ENCODE measurements around the gene MXRA7.
"Not testable (repeated sequence)": the region's sequence is repeated elsewhere in the genome, so short reads cannot be mapped to it uniquely, and the experiment has no call there.

The MXRA7 gene

DNA sequence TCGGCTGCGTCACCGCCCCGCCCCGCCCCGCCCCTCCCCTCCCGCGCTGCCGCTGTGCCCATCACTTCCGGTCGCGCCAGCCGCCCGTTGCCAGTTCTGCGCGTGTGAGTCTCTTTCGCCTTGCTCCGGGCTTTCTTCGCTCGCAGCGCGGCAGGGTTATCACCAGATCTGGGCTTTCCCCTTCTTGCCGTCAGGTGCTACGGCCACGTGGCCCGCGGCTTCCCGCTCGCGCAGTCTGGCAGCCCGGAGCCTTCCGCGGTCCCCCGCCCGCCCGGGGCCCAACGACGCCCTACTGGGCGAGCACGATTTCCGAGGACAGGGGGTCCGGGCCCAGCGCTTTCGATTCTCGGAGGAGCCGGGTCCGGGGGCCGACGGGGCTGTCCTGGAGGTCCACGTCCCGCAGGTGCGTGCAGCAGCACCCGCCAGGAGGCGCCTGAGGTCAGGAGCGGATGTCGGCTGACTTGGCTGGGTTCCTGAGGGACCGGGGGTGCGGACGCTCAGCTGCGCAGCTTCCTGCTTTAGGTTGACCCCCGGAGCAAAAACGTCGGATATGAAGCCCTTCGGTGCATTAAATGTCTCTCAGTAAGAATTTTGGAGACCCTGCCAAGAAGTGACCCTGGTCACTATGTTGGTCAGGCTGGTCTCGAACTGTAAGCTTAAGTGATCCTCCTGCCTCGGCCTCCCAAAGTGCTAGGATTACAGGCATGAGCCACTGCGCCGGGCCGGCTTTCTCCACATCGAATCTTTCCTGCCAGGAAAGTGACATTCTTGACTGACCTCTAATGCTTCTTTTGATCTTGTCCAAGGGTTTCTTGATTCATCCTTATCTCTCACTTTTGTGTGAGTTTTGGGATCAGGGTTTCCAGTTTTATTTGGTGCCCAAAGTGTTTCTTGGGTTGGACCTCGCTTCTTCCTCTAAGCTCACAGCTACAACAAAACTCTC lies 16.3 kb upstream of the MXRA7 start, which contains the start of gene METTL23:
Gene METTL23 (plus strand): TSS at position 64 of the 943 bp plus-strand sequence. CDS start 2,872 bp downstream, outside the sequence.
- no peak for FAIRE-seq

DNA sequence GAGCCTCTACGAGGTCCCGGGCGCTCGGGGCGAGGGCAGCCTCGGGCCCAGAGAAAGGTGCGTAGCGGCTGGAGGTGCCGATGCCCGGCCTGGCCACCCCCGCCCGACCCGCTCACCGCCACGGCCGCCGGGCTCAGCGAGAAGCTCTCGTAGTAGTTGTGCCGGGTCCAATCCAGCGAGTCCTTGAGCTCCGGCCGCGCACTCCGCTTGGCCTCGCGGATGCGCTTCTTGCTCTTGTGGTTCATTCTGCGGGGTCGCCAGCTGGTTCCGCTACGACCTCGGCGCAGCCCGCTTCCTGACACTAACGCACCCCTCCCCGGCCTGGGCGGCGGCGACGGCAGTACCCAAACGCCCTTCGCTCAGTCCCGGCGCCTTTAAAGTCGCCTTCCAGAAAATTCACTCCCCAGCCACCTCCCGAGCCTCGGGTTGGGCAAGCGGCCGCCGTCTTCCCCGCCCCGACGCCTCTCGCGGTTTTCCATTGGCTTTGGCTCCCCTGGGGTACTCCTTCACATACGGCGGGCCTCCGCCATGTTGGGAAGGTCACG lies 15.5 kb upstream of the MXRA7 start, which contains the start of gene JMJD6:
Gene JMJD6 (minus strand): TSS at position 376 of the 545 bp plus-strand sequence. CDS start 131 bp downstream, at position 245.
- FAIRE-seq (no peak), DNase-seq (ENCODE audit: insufficient read length, low spot score) (peak; percentile 90)
- peak; percentile 91 for TF ChIP-seq POLR2A (IDR thresholded peaks at IDR 0.05; ENCODE audit: low read depth, low read length)

More for the DNA sequence above, 16.3 kb upstream of the MXRA7 start, which contains the start of gene METTL23:
- TF ChIP-seq POLR2A (IDR thresholded peaks at IDR 0.05; ENCODE audit: low read depth, low read length), result peak; percentile 75
- no peak for DNase-seq (ENCODE audit: insufficient read length, low spot score)

DNA sequence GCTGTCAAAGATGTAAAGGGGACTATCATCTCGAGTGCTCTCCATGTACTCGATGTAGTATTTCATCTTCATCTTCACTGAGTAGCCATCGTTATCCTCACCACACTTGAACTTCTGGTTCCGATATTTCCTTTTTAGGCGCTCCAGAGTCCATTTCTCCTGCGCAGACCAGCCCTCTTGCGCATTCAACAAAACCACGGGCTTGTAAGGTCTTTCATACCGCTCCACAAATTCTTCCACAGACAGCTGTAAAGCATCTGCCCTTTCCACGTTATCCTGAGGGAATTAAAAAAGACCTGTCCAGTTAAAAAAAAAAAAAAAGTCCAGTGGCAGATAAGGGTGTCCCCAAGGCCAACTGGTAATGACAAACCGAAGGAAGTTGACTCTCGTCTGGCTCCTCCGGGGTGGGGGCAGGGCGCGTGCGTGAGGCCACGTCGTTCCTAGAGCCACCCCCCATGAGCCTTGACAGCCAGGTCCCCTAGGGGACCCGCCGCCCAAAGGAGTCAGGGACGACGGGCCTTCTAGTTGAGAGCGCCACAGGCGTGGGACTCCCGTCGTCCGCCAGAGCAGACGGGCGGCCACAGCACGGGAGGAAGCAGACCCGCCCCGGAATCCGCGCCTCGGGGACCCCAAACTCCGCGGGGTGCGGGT lies 14.9 kb upstream of the MXRA7 start:
- no peak for FAIRE-seq
- TF ChIP-seq POLR2A (IDR thresholded peaks at IDR 0.05; ENCODE audit: low read depth, low read length), result peak; percentile 26; the same call in 1 of the 2 replicates
- no peak for DNase-seq (ENCODE audit: insufficient read length, low spot score)

DNA sequence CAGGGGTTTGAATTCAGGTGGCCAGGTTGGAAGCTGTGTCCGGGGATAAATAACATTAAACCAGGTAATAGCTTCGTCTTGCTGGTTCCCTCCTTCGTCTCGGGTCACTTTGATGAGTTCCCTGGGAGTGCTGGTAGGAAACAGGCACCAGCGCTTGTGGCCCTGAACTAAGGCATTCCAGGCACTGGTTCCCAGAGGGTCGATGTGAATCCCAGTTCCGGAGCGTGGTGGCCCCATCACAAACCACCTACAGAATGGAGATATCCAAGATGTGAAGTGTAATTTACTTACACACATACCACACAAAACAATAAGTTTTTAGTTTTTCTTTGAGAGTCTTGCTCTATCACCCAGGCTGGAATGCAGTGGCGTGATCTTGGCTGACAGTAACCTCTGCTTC lies 13.0 kb upstream of the MXRA7 start:
- TF ChIP-seq POLR2A (IDR thresholded peaks at IDR 0.05; ENCODE audit: low read depth, low read length), result no peak

DNA sequence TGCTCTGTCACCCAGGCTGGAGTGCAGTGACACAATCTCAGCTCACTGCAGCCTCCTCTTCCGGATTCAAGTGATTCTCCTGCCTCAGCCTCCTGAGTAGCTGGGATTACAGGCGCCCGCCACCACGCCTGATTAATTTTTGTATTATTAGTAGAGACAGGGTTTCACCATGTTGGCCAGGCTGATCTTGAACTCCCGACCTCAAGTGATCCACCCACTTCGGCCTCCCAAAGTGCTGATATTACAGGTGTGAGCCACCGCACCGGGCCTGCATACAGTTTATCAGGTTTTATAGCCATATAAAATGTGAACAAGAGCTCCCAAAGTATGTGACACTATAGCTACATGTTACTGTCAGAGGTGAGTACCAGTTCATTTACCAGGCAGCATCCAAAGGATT lies 12.2 kb upstream of the MXRA7 start:
- FAIRE-seq; DNase-seq (ENCODE audit: insufficient read length, low spot score): not testable (repeated sequence)

More for the DNA sequence above, 13.0 kb upstream of the MXRA7 start:
- DNase-seq (ENCODE audit: insufficient read length, low spot score) (no peak), FAIRE-seq (no peak)

DNA sequence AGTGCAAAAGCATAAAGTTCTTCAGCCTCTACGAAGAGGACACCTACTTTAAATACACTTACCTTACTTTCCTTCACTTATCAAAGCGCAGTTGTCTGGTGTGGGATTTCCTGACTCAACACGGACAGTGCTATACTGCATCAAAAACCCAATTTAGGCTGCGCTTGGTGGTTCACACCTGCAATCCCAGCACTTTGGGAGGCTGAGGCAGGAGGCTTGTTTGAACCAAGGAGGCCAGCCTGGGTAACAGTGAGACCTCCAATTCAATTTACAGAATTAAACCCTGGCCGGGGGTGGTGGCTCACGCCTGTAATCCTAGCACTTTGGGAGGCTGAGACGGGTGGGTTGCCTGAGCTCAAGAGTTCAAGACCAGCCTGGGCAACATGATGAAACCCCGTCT lies 11.5 kb upstream of the MXRA7 start:
- no peak for FAIRE-seq
- DNase-seq (ENCODE audit: insufficient read length, low spot score), result no peak
- TF ChIP-seq POLR2A (IDR thresholded peaks at IDR 0.05; ENCODE audit: low read depth, low read length), result no peak

DNA sequence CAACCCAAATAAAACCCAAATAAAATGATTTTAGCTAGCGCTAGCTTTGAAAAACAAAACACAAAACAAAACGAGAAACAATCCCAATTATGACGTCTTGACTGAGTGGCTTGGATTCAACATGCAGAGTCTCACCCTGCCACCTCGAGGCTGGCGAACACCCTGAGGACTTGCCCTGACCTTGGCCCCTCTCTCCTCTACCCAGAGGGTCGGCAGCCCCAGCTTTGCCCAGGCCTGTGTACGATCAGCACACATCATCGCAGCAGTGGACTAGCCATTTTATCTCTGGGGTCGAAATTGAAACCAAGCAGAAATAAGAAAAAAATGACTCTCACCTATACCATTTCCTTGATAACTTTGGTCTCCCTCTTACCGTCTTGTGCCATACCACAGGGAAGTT lies 10.7 kb upstream of the MXRA7 start:
- no peak for TF ChIP-seq POLR2A (IDR thresholded peaks at IDR 0.05; ENCODE audit: low read depth, low read length)
- FAIRE-seq, result no peak
- no peak for DNase-seq (ENCODE audit: insufficient read length, low spot score)

DNA sequence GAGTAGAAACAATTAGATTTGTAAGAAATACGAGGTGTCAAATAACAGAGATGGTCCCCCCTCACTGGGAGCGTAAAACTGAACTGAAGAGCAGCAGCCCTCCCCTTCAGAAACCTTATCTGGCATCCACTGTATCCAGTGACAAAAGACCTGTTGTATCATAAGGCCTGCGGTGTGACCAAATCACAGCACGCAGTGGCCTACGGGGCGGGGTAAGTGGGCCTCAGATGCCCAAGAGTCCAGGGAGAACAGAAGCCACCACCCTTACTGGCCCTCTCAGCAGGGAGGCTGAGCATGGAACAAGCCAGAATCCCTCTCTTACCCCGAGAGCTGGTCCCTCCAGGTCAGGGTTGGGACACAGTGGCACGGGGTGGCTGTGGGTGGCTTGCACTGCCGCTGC lies 10.2 kb upstream of the MXRA7 start:
- no peak for TF ChIP-seq POLR2A (IDR thresholded peaks at IDR 0.05; ENCODE audit: low read depth, low read length)
- no peak for FAIRE-seq
- DNase-seq (ENCODE audit: insufficient read length, low spot score), result no peak

DNA sequence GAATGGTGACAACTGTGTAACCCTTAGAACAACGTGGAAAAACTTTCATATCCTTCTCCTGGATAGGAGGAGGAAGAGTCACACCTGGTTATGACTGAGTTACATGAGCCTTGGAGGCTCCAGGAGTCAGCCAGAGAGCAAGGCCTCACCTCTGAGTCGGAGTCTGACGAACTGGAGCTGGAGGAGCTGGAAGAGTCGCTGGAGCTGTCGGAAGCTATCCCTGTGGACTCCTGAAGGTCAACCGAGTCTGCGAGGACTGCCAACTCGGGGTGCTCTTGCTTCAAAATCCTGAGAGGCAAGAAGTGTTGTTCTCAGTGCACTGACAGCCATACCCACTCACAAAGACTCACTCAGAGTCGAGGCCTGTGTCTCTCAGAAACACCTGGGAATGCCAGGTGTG lies 9.4 kb upstream of the MXRA7 start:
- TF ChIP-seq POLR2A (IDR thresholded peaks at IDR 0.05; ENCODE audit: low read depth, low read length), result no peak
- FAIRE-seq (no peak), DNase-seq (ENCODE audit: insufficient read length, low spot score) (no peak)

DNA sequence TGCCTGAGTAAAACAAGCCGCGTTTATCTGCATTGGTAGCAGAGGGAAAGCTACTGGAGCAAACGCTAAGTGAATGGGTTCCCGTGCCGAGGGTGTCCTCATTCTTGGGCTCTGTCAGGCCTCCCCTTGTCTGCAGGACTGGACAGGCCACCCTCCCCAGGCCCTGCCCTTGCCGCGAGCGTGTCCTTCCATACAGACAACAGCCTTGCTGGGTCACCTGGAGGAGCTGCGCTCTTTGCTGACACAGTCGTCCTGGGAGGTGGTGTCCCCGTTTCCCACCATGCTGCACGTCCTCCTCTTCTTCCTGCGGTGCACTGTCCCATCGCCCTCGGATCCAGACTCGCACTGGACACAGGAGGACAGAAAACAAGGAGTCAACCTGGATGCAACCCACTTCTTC lies 7.8 kb upstream of the MXRA7 start:
- FAIRE-seq (no peak), DNase-seq (ENCODE audit: insufficient read length, low spot score) (no peak)
- 0 out of 2 replicates have a peak, but pooled peaks have one; percentile 11 for TF ChIP-seq POLR2A (IDR thresholded peaks at IDR 0.05; ENCODE audit: low read depth, low read length)

DNA sequence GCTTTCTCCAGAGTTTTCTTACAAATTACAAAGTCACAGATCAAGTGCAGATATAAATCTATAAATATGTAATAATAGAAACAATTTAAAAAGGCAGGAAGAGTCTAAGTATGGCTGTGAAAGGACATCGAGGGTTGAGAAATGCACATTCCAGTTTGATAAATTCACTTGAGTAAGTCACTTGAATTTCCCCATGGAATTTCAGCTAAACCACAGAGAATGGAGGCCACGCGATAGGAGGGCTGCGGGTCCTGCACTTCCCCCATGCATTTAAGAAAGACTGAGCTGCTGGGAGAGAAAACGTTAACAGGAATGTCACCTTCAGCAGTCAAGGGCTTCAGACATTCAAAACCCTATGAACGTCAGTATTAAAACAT lies 6.1 kb upstream of the MXRA7 start:
- no peak for TF ChIP-seq POLR2A (IDR thresholded peaks at IDR 0.05; ENCODE audit: low read depth, low read length)
- DNase-seq (ENCODE audit: insufficient read length, low spot score) (peak; percentile 56), FAIRE-seq (no peak)

DNA sequence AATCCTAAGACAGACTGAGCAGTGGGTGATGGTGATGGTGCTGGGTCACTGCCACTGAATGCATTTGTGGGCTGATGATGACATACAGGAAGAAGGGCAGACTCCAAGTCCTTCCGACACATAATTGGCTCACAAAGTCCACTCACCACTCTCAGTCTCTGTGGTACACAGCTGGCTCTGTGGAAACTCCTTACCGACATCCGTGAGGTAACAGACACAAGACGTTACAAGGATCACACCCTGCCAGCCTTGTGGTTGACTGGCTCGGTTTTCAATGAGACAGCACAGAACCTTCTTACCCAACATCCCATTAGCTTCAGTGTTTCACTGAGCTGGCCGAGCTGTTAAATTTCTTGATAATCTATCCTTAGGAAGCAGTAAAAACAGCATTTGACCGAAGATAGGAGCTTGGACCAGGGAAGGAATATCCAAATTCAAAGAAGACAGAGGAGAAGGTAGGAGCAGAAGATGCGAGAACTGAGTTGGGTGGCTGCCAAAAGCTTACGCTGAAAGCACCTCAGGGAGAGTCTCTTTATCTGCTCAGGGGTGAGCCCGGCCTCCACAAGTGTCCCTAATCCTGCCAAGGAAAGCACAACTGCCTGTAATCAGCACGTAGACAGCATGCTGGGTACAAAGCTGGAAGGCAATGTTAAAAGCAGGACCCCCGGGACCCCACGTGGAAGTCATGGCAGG lies 5.5 kb upstream of the MXRA7 start:
- peak; percentile 88 for DNase-seq (ENCODE audit: insufficient read length, low spot score)
- TF ChIP-seq POLR2A (IDR thresholded peaks at IDR 0.05; ENCODE audit: low read depth, low read length), result no peak
- peak; percentile 41 for FAIRE-seq

DNA sequence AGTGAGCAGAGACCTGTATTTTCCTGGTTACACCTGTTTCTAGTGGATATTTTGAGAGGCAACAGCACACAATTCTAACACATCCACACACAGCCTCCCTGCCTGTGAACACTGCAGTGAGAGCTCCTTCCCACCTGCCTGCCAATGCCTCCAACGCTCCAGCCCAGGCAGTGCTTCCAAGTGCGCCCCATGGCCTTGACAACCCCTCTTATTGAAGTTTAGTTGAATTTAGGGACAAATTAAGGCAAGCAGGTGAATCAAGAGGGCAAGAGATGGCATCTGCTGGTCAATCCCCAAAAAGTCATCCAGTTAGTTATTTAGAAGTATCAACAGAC lies 4.7 kb upstream of the MXRA7 start:
- TF ChIP-seq POLR2A (IDR thresholded peaks at IDR 0.05; ENCODE audit: low read depth, low read length), result no peak
- DNase-seq (ENCODE audit: insufficient read length, low spot score), result no peak
- no peak for FAIRE-seq
